ENCODE data around the gene SLC22A12.

Gene SLC22A12

GRCh38 chr11:64647019-64647779, 56.2 kb downstream of the SLC22A12 start:
- DNase-seq (ENCODE audit: low spot score) = no peak

GRCh38 chr11:64648551-64648950, 57.5 kb downstream of the SLC22A12 start:
- no peak for DNase-seq (ENCODE audit: low spot score)

DNA sequence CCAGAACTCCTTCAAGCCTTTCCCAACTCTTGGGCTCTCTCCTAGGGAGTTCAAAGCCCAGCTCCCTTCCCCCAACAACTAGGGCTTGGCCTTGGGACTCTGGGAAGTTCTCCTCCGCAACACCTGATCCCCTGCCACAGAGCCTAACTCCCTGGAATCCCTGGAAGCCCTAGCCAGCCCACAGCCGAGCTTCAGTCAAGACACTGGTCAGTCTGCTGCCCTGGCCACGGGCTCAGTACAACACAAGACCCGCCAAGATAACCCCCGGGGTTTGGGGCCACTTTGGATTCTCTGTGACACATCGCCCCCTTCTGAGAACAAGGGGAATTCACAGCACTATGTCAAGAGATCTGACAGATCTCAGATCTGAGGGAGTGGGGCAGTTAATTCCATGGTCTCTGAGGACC, 58.3 kb downstream of the SLC22A12 start:
- no peak for DNase-seq (ENCODE audit: low spot score)

GRCh38 chr11:64650923-64651523, 60.0 kb downstream of the SLC22A12 start:
- no peak for DNase-seq (ENCODE audit: low spot score)
